ENCODE measurements around the gene KRT38.

- TF ChIP-seq POLR2A (IDR thresholded peaks at IDR 0.05; ENCODE audit: low read depth, low read length), result no peak
- no peak for TF ChIP-seq POLR2AphosphoS5 (IDR thresholded peaks at IDR 0.05; ENCODE audit: low read depth, low read length)
Observed at GRCh38 chr17:41437254-41437653, 3.5 kb downstream of the KRT38 start.

Data from GM12891 (cell line).